ENCODE measurements around the gene DNAJC18.

Gene DNAJC18

GRCh38 chr5:139369181-139369580 lies 70.1 kb downstream of the DNAJC18 start:
- peak; percentile 40 for DNase-seq (ENCODE audit: low read depth, low spot score)

DNA sequence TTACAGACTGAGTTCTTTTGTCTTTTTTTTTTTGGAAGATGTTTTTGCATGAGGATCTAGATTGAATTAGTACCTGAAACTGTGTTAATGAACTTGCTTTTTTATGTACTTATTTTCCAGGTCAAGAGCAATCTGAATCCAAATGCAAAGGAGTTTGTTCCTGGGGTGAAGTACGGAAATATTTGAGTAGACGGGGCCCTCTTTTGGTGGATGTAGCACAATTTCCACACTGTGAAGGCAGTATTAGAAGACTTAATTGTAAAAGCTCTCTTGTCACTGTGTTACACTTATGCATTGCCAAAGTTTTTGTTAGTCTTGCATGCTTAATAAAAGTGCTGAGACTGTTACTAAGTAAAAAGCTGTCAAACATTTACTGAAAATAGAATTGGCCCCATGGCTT lies 70.7 kb downstream of the DNAJC18 start:
- no peak for DNase-seq (ENCODE audit: low read depth, low spot score)

GRCh38 chr5:139364466-139364865 lies 74.9 kb downstream of the DNAJC18 start:
- DNase-seq (ENCODE audit: low read depth, low spot score), result no peak

- no peak for DNase-seq (ENCODE audit: low read depth, low spot score)
These were observed 75.4 kb downstream of the DNAJC18 start for GRCh38 chr5:139363937-139364336.

DNA sequence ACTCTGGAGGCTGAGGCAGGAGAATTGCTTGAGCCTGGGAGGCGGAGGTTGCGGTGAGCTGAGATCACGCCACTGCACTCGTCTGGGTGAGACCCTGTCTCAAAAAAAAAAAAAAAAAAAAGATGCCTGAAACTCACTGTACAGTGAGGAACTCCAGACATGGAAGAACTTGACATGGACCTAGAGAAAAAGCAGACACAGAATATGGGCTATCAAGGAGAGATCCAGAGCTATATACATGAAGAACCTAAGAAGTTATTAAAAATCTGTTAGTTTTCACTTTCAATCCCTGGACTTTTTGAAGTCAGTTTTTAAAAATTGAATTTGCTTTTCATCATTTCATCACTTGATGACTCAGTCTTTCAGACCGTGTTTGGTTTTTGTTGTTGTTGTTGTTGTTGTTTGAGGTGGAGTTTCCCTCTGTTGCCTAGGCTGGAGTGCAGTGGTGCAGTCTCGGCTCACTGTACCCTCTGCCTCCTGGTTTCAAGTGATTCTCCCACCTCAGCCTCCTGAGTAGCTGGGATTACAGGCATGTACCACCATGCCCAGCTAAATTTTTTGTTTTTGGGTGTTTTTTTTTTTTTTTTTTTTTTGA lies 77.4 kb downstream of the DNAJC18 start:
- DNase-seq (ENCODE audit: low read depth, low spot score), result no peak

GRCh38 chr5:139360384-139360783 lies 78.9 kb downstream of the DNAJC18 start:
- DNase-seq (ENCODE audit: low read depth, low spot score), result no peak
